Upper lobe of right lung (tissue), 1 donor: ENCODE data around the gene MACC1. TPM values are rescaled to one million over a fixed set of nuclear protein-coding genes. Genes with fewer than 3 reads are reported as not detected.

ENCODE experiments used
- ATAC-seq: fragments of 200-7000 bp; cut with Tn5 transposase; one replicate; pipeline ENCODE4 v1.9.1; 2020; ENCODE audit warnings: mild to moderate bottlenecking, moderate library complexity
- DNase-seq: peaks from one replicate; pipeline ENCODE4 v3.0.0-alpha.2; 2020
- H3K27ac ChIP-seq: fragments of 200-600 bp; one replicate; pipeline ENCODE4 v1.8.0; 2022
- H3K27me3 ChIP-seq: fragments of 200-600 bp; one replicate; pipeline ENCODE4 v1.8.0; 2022; ENCODE audit warnings: mild to moderate bottlenecking
- H3K36me3 ChIP-seq: fragments of 200-600 bp; one replicate; pipeline ENCODE4 v1.8.0; 2022
- H3K4me1 ChIP-seq: fragments of 200-600 bp; one replicate; pipeline ENCODE4 v1.8.0; 2022
- H3K4me3 ChIP-seq: fragments of 200-600 bp; one replicate; pipeline ENCODE4 v1.8.0; 2022; ENCODE audit warnings: mild to moderate bottlenecking
- H3K9me3 ChIP-seq: fragments of 200-600 bp; one replicate; pipeline ENCODE4 v1.8.0; 2022
- intact Hi-C: fragments of 100-400 bp; cut with DNase I; formaldehyde crosslinking; loops from one replicate; pipeline ENCODE4 v1.11.0; 2022
- total RNA-seq: library from RNA; stranded (reverse); fragmentation: NEBNext Ultra II Directional; extraction: Animal tissue kit (Norgen Biotek cat#: 25700); gene quantifications from one replicate; pipeline ENCODE4 v1.2.1, GENCODE V29; 2021
- TF ChIP-seq, protein P1 (sequence below): fragments of 200-600 bp; IDR thresholded peaks from one replicate; pipeline ENCODE4 v1.8.0; 2022; ENCODE audit warnings: antibody characterized with exemption
- donor health status: DM: no; HTN: yes; CAD: no; lungs with severe emphysema.

Gene MACC1
- total RNA-seq, 1 donor from 2014 or later, result 22.1 TPM

DNA sequence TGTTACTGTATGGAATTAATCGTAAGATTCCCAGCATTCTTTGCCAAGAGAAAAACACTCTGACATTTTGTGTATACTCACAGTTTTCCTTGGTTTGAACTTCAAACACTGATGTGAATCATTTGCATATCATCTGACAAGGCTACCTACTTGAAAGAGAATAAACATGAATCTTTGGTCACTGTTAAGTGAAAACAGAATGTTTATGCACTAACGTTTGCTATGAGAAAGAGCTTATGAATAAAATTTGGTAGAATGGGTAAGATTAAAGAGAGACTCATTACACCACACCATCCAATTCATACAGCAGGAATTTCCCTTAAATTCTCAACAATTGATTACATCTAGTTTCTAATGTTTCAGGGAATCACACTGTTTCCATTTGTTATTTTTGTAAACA is 46.6 kb downstream of the MACC1 start:
- Histone ChIP-seq H3K4me1 (no peaks in the 10 kb centered on the region), H3K36me3 (no peaks in the 10 kb centered on the region), H3K27ac (no peak overlapping the region), H3K4me3 (no peak overlapping the region), H3K9me3 (no peaks in the 10 kb centered on the region), H3K27me3 (no peaks in the 10 kb centered on the region)
- ATAC-seq (no peak), DNase-seq (no peak)
- TF ChIP-seq, protein P1, sequence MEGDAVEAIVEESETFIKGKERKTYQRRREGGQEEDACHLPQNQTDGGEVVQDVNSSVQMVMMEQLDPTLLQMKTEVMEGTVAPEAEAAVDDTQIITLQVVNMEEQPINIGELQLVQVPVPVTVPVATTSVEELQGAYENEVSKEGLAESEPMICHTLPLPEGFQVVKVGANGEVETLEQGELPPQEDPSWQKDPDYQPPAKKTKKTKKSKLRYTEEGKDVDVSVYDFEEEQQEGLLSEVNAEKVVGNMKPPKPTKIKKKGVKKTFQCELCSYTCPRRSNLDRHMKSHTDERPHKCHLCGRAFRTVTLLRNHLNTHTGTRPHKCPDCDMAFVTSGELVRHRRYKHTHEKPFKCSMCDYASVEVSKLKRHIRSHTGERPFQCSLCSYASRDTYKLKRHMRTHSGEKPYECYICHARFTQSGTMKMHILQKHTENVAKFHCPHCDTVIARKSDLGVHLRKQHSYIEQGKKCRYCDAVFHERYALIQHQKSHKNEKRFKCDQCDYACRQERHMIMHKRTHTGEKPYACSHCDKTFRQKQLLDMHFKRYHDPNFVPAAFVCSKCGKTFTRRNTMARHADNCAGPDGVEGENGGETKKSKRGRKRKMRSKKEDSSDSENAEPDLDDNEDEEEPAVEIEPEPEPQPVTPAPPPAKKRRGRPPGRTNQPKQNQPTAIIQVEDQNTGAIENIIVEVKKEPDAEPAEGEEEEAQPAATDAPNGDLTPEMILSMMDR, result no peak
- intact Hi-C loops, result no loop called here

DNA sequence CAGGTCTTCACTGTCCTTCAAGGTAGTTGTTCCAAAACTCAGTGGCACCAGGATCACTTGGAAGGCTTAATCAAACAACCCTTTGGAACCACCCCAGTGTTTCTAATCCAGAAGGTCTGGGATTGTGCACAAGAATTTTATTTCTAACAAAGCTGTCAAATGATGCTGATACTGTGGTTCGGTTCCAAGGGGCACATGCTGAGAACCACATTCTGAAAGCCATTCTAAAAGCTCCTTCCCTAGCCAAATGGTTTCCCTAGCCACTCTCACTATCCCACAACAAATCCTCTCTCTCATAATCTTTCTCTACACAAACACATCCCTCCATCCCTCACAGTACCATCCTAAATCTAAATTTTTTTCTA is 52.1 kb downstream of the MACC1 start:
- Histone ChIP-seq H3K4me1 (peaks cover 10% of the 10 kb centered on the region), H3K27me3 (no peaks in the 10 kb centered on the region), H3K27ac (peak overlapping the region; percentile 7), H3K36me3 (no peaks in the 10 kb centered on the region), H3K9me3 (no peaks in the 10 kb centered on the region), H3K4me3 (no peak overlapping the region)
- no peak for DNase-seq
- ATAC-seq, result no peak
- intact Hi-C loops, result no loop called here
- TF ChIP-seq, protein P1, result no peak

DNA sequence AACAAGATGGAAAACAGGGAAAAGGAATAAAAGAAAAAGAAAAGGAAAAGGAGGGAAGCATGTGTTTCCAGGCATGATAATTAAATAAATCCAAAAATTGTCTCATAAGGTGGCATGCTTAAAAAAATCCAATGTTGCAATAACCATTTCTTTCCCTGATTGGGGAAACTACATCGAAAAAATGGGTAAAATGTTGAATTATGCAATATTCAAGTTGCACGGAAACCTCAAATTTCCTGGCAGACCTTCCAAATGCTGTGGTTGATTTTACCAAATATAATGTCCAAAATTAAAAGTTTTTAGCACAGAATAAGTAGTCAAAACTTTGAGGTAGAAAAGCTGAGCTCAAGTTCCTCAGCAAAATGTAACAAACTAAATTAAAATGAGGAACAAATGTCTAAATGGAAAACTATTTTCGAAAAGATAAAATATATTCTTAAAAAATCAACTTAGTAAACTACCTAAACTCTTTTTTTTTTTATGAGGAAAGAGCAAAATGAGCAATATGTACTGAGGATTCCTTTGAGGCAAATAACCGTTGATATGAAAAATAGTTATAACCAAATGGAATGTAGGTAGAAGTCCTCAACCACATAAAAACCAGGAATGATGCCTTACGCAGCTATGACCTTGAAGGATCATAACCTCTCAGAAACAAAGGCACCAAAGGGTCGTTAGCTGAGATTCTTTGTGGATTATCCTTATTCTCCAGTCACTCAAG is 52.6 kb downstream of the MACC1 start:
- H3K27ac ChIP-seq, result peak overlapping the region; percentile 7
- no peaks in the 10 kb centered on the region for H3K9me3 ChIP-seq
- DNase-seq, result no peak

DNA sequence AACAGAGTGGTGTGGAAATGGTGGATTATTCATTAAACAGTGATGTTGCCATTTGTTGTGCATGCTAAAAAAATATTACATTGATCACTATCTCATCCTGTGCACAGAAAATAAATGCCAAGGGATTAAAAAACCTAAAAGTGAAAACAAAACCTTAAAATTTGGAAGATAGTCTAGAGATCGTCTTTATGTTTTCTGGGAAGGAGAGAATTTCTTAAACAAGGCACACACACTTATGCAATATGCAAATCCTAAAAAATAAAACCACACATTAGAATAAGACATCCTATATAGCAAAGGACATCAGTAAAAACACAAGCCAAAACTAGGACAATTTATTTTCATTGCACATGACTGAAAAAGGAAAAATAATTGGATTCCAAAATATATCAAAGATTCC is 54.5 kb downstream of the MACC1 start:
- Histone ChIP-seq H3K4me1 (peaks cover 12% of the 10 kb centered on the region), H3K9me3 (no peaks in the 10 kb centered on the region), H3K27me3 (no peaks in the 10 kb centered on the region), H3K36me3 (no peaks in the 10 kb centered on the region), H3K27ac (no peak overlapping the region), H3K4me3 (no peak overlapping the region)
- DNase-seq, result no peak
- ATAC-seq, result no peak
- intact Hi-C loops, result no loop called here
- TF ChIP-seq, protein P1, result no peak

More for the DNA sequence above, 52.6 kb downstream of the MACC1 start:
- no peaks in the 10 kb centered on the region for H3K36me3 ChIP-seq
- H3K4me3 ChIP-seq, result no peak overlapping the region
- peaks cover 10% of the 10 kb centered on the region for H3K4me1 ChIP-seq
- H3K27me3 ChIP-seq, result no peaks in the 10 kb centered on the region
- TF ChIP-seq, protein P1, result no peak
- no peak for ATAC-seq
- intact Hi-C loops, result no loop called here

DNA sequence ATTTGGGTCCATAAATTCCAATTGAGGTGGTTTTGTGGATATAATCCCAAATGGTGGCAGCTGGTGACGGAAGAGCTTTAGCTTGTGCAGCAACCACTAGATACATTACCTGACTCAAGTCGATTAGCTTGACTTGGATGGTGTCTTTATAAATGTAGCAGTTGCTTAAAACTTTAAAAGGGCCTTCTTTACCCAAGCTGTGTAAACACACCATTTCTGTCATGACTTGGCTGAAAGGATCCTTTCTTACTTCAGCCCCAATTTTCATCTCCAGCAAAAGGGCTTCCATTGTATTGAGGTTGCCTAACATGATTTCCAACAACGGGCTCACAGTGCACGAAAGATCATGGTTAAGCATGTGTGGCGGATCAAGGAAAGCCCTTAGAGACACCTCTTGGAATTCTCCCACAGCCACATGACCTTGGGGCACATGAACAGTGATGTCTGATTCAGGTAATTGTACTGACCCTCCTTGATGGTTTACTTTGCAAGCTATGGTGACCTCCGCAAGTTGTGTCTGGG is 57.9 kb downstream of the MACC1 start:
- no peaks in the 10 kb centered on the region for H3K9me3 ChIP-seq

More for the DNA sequence above, 57.9 kb downstream of the MACC1 start:
- Histone ChIP-seq H3K36me3 (no peaks in the 10 kb centered on the region), H3K4me1 (peaks cover 8% of the 10 kb centered on the region), H3K27ac (no peak overlapping the region), H3K27me3 (no peaks in the 10 kb centered on the region), H3K4me3 (no peak overlapping the region)
- ATAC-seq, result no peak
- no peak for DNase-seq
- intact Hi-C loops, result no loop called here
- TF ChIP-seq, protein P1, result no peak
